Measurements from ENCODE around the gene ZNF236.

GRCh38 chr18:76788571-76789317 is 33.6 kb upstream of the ZNF236 start:
- TF ChIP-seq, protein P1, sequence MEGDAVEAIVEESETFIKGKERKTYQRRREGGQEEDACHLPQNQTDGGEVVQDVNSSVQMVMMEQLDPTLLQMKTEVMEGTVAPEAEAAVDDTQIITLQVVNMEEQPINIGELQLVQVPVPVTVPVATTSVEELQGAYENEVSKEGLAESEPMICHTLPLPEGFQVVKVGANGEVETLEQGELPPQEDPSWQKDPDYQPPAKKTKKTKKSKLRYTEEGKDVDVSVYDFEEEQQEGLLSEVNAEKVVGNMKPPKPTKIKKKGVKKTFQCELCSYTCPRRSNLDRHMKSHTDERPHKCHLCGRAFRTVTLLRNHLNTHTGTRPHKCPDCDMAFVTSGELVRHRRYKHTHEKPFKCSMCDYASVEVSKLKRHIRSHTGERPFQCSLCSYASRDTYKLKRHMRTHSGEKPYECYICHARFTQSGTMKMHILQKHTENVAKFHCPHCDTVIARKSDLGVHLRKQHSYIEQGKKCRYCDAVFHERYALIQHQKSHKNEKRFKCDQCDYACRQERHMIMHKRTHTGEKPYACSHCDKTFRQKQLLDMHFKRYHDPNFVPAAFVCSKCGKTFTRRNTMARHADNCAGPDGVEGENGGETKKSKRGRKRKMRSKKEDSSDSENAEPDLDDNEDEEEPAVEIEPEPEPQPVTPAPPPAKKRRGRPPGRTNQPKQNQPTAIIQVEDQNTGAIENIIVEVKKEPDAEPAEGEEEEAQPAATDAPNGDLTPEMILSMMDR (IDR thresholded peaks at IDR 0.05), result no peak
- no peak for TF ChIP-seq EZH2 (IDR thresholded peaks at IDR 0.05; ENCODE audit: borderline replicate concordance, insufficient read depth, low read depth, low read length, poor library complexity, severe bottlenecking)
